GM23248 (cell line): Measurements from ENCODE around the gene CPLANE2.

Experiments
- EZH2 ChIP-seq: fragments of 200-600 bp; sonication (generic); IDR thresholded peaks from 2 replicates; pipeline ENCODE4 v1.6.1; 2018; ENCODE audit warnings: antibody characterized with exemption, mild to moderate bottlenecking; ENCODE audit not compliant: insufficient read depth, poor library complexity, severe bottlenecking
- EZH2phosphoT487 ChIP-seq: fragments of 200-600 bp; sonication (generic); IDR thresholded peaks from 2 replicates; pipeline ENCODE4 v1.6.1; 2018; ENCODE audit warnings: antibody characterized with exemption, moderate library complexity, mild to moderate bottlenecking, low read depth; ENCODE audit not compliant: insufficient read depth

GRCh38 chr1:16211824-16212223, 25.2 kb downstream of the CPLANE2 start:
- TF ChIP-seq EZH2phosphoT487 (no peak), EZH2 (no peak)
